Stimulated activated CD8-positive, alpha-beta memory T cell treated with anti-CD3 and anti-CD28 coated beads, Interleukin-7, amount 100 ng/mL, for 24 hours (primary cell): ENCODE data around the gene EFNA3.

Experiments used
- DNase-seq: peaks from one replicate; pipeline ENCODE4 v3.0.0-alpha.2; 2020; ENCODE audit warnings: low read depth

EFNA3 gene

GRCh38 chr1:155048449-155049334 lies 29.9 kb upstream of the EFNA3 start:
- DNase-seq, result no peak

- no peak for DNase-seq
These were observed 28.7 kb upstream of the EFNA3 start for GRCh38 chr1:155049651-155050559.

DNA sequence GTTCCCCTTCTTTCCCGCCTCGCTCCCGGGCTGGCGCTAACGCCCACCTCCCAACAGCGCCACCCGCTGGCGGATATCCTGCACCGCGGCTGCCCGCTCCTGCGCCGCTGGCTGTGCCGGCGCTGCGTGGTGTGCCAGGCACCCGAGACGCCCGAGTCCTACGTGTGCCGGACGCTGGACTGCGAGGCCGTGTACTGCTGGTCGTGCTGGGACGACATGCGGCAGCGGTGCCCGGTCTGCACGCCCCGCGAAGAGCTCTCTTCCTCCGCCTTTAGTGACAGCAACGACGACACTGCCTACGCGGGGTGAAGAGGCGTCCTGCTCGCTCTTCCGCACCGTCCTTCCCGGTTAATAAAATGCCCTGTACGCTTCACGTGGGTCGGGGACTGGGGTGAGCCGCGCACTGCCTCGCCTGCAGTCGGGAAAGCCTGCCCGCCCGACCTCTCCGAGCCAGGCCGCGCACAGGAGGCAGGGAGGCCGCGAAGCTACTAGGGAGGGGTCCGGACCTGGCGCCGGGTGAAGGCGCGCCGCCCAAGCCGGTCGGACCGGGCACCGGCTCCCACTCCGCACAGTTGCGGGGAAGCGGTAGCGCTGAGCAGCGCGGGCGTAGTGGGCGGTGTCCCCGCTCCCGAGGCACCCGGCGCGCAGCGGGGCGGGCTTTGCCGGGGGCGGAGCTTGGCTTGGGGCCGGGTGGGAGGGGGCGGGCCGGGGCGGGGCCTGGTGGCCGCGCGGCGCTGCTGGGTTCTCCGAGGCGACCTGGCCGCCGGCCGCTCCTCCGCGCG lies 27.9 kb upstream of the EFNA3 start, which contains the start of gene ADAM15:
Gene ADAM15 (plus strand): TSS at position 757 of the 782 bp plus-strand sequence. CDS start 71 bp downstream, outside the sequence.
- DNase-seq, result peak; percentile 51

- no peak for DNase-seq
These were observed 27.3 kb upstream of the EFNA3 start for GRCh38 chr1:155051342-155051776.

GRCh38 chr1:155051777-155052398 lies 26.7 kb upstream of the EFNA3 start:
- no peak for DNase-seq

GRCh38 chr1:155052439-155053395 lies 25.9 kb upstream of the EFNA3 start:
- no peak for DNase-seq

GRCh38 chr1:155053531-155054105 lies 25.0 kb upstream of the EFNA3 start:
- DNase-seq, result no peak

- DNase-seq, result no peak
These were observed 21.5 kb upstream of the EFNA3 start for GRCh38 chr1:155057104-155057503.

DNA sequence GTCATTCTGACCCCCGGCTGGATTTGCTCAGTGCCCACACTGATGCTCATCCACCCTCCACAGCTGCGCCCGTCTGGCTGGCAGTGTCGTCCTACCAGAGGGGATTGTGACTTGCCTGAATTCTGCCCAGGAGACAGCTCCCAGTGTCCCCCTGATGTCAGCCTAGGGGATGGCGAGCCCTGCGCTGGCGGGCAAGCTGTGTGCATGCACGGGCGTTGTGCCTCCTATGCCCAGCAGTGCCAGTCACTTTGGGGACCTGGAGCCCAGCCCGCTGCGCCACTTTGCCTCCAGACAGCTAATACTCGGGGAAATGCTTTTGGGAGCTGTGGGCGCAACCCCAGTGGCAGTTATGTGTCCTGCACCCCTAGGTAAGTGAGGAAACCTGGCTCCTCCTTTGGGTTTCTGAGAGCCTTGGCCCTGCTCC lies 20.8 kb upstream of the EFNA3 start:
- DNase-seq, result no peak

GRCh38 chr1:155060736-155061135 lies 17.9 kb upstream of the EFNA3 start:
- DNase-seq, result no peak

- peak; percentile 98 for DNase-seq
These were observed 17.1 kb upstream of the EFNA3 start for GRCh38 chr1:155061381-155062150.

DNA sequence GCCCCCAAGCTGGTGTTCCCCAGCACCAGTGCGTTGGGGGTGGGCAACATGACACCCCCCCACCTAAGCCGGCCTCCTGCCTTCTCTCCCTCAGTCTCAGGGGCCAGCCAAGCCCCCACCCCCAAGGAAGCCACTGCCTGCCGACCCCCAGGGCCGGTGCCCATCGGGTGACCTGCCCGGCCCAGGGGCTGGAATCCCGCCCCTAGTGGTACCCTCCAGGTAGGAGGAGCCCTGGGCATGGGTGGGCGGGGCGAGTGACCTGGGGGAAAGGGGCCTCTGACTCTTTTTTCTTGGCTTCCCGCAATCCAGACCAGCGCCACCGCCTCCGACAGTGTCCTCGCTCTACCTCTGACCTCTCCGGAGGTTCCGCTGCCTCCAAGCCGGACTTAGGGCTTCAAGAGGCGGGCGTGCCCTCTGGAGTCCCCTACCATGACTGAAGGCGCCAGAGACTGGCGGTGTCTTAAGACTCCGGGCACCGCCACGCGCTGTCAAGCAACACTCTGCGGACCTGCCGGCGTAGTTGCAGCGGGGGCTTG lies 16.4 kb upstream of the EFNA3 start:
- DNase-seq, result no peak

DNA sequence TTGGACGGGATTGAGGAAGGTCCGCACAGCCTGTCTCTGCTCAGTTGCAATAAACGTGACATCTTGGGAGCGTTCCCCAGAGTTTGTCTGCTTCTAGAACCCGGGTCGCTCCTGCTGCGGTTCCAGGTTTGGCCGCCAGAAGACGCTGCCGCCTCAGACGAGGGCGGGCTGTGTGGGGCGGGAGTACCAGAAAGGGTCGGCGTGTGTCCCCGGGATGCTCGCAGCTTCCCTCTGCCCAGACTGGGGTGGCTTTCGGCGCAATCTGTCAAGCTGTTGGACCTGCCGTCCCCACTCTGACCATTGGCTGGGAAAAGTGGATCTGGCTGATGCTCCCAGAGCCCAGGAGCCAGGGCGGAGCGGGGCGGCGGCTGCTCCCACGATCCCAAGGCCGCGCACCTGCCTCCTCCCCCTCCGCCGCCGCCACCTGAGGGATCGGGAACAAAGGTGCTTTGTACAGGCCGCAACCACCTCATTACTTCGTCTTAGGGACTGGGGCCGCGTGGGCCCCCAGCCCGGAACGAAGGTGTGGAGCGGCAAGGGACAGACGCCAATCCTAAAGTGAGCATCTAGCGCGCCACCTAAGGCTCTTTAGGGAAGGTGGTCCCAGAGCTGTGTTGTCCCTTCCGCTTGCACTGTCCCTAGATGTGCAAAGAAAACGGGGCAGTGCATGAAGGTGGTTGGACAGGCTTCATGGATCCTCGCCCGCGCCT lies 15.8 kb upstream of the EFNA3 start:
- peak; percentile 59 for DNase-seq

DNA sequence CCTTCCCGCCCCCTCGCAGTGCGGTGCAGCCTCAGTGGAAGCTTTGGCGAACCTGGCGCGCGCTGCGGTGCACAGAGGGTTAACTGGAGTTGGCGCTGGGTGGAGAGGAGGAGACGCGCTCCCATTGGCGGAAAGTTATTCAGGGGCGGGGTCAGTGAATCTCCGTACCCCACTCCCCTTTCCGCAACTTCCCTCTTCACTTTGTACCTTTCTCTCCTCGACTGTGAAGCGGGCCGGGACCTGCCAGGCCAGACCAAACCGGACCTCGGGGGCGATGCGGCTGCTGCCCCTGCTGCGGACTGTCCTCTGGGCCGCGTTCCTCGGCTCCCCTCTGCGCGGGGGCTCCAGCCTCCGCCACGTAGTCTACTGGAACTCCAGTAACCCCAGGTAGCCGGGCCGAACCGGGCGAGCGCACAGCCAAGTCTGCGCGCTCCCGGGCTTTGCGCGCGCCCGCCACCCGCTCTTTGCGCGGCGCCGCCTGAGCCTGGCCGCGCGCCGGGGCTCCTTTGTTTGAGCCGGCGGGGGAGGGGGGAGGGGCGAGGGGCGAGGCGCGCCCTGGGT lies 15.0 kb upstream of the EFNA3 start, which contains the start of gene EFNA4:
Gene EFNA4 (plus strand): TSS at position 191 of the 561 bp plus-strand sequence. CDS start 84 bp downstream, at position 275.
- DNase-seq, result peak; percentile 56

GRCh38 chr1:155064111-155064831 lies 14.4 kb upstream of the EFNA3 start:
- no peak for DNase-seq

GRCh38 chr1:155064832-155065429 lies 13.7 kb upstream of the EFNA3 start:
- DNase-seq, result no peak
